NCI-H2107 treated with DMSO at 0.1 percent for 48 hours (cell line): ENCODE results near the gene CACFD1.

ENCODE experiments used
- DNase-seq: peaks from one replicate; lab custom pipeline; 2025; ENCODE audit not compliant: unreplicated experiment; lab: John Stamatoyannopoulos, UW

Gene CACFD1

GRCh38 chr9:133515615-133516255 lies 56.0 kb downstream of the CACFD1 start:
- DNase-seq: no peak

- no peak for DNase-seq
Measured at GRCh38 chr9:133516256-133516960, 56.6 kb downstream of the CACFD1 start.

GRCh38 chr9:133516961-133517350 lies 57.2 kb downstream of the CACFD1 start:
- DNase-seq: no peak

GRCh38 chr9:133517711-133518110 lies 57.9 kb downstream of the CACFD1 start:
- no peak for DNase-seq

- no peak for DNase-seq
Measured at GRCh38 chr9:133518200-133518599, 58.4 kb downstream of the CACFD1 start.

- no peak for DNase-seq
Measured at GRCh38 chr9:133518706-133519449, 59.1 kb downstream of the CACFD1 start.

- no peak for DNase-seq
Measured at GRCh38 chr9:133519693-133520092, 59.9 kb downstream of the CACFD1 start.

- DNase-seq: no peak
Measured at GRCh38 chr9:133520121-133520835, 60.5 kb downstream of the CACFD1 start.
